NOMO-1 (cell line): ENCODE data around the gene NCSTN.

ENCODE experiments used
- DNase-seq, 2 experiments: peaks; one replicate each; lab custom pipeline; 2025; ENCODE audit not compliant: unreplicated experiment in 2 of 2; lab: John Stamatoyannopoulos, UW

NCSTN gene

DNA sequence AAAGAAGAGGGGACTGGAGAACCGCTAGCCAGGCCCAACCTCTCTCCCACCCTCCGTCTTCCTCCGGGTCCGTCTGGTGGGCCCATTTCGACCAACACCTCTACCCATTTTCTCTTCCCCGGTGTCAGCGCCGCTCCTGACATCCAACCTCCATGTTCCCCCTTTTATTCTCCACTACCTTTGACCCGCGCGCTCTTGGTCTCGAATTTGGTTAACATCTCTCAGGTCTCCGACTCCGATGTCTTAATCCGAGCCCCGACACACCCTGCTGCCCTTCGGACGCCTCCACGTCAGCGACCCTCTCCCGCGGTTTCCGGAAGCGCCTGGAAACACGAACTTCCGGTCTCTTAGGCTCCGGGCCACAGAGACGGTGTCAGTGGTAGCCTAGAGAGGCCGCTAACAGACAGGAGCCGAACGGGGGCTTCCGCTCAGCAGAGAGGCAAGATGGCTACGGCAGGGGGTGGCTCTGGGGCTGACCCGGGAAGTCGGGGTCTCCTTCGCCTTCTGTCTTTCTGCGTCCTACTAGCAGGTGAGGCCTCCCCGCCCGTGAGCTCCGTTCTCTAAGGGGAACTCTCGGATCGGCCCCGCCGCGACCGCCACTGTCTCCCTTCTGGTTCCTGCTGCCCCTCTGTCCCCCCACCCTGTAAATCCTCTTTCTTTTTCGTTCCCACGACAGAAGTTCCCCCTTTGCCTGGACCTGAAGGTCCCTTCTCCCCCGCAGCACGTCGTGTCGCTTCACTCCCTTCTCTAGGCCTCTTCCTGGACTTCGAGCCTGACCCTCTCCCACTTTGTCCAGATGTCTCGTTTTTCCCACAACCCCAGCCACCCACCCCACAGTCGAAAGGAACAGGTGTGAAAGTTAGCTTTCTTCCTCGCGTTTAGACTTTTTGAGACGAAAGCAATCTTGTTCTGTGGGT lies at the start of gene NCSTN, which contains the start of gene COPA:
NCSTN (plus strand) TSS at position 431 of the 917 bp plus-strand sequence; CDS start at position 445, 14 bp downstream.
COPA (minus strand) TSS at position 298 of the 917 bp plus-strand sequence; CDS start at position 218, 80 bp downstream.
- DNase-seq, result peak; percentile 90

- no peak for DNase-seq
These were observed 47.1 kb upstream of the NCSTN start for GRCh38 chr1:160296036-160296435.

- DNase-seq, result no peak
These were observed 43.0 kb upstream of the NCSTN start for GRCh38 chr1:160300173-160300572.

GRCh38 chr1:160307118-160307791 lies 35.9 kb upstream of the NCSTN start:
- DNase-seq, result no peak

GRCh38 chr1:160308451-160309184 lies 34.6 kb upstream of the NCSTN start:
- DNase-seq, result no peak

DNA sequence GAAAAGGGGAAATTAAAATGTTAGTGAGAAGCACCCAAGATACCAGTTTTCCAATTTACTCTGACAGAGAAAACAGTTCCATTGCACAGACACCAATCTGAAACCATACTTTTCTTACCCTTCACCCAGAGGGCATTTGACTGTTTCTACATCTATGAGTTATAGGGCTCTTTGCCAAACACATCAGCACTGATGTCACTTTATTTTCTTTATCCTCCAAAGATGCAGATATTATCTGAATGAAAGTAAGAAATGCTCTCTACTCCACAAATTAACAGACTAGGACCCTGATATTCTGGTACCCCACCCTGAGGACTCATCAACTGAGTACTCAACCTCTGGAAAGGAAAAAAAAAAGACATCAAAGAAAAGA lies 34.0 kb upstream of the NCSTN start:
- no peak for DNase-seq

DNA sequence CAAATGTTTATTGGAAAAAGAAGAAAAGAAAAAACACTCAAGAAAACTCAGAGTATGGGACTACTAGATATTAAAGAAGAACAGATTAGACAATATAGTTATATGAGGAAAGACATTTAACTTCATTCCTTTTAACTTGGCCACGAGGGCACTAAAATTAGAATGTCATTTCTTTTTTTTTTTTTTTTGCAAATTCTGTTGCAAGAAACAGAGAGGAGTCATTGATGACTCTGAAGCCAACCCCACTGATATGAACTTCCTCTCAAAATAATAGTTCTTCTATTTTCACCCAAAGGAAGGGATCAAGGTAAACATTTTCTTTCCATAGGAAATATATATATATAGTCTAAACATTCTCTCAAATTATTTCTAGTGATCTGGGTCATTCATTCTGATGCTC lies 33.6 kb upstream of the NCSTN start:
- DNase-seq, result no peak

DNA sequence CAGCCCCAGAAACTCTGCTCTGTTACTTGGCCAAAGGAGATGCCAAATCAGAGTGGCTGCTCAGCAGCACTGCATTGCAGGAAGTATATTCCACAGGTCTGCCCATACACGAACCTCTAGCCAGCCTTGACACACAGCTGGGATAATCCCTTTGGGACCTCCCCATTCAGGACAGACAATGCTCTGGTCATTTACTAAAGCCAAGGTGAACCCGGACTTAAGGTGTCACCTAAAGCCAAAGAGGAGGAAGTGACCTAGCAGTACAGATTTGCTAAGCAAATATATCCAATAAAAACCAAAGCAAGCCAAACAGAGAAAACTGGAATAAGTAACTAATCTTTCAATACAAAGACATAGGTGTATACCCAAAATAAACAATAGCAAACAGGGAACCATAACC lies 27.8 kb upstream of the NCSTN start:
- DNase-seq, result no peak

DNA sequence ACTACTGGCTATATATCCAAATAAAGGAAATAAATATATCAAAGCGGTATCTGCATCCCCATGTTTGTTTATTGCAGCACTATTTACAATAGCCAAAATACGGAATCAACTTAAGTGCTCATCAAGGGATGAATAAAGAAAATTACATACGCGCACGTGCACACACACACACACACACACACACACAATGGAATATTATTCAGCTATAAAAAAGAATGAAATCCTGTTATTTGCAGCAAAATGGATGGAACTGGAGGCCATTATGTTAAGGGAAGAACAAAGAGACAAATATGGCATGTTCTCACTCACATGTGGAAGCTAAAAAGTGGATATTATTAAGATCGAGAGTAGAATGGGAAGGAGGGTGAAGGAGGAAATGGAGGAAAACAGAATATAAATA lies 20.4 kb upstream of the NCSTN start:
- DNase-seq, result no peak

GRCh38 chr1:160325252-160325651 lies 17.9 kb upstream of the NCSTN start:
- DNase-seq, result no peak

DNA sequence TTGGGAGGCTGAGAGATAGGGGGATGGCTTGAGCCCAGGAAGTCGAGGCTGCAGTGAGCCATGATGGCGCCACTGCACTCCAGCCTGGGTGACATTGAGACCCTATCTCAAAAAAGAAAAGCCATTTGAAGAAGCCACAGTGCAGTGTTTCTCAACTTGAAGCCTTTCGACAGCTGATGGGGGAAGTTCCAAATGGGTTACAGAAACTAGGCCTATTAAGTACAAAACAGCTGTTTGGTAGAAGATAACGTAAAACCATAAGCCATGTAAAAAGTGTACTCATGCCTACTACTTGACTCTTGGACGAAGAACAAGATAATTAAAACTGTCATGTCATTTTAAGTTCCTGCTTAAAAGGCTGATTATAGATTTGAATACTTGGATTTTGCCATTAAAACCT lies 16.8 kb upstream of the NCSTN start:
- DNase-seq, result no peak

DNA sequence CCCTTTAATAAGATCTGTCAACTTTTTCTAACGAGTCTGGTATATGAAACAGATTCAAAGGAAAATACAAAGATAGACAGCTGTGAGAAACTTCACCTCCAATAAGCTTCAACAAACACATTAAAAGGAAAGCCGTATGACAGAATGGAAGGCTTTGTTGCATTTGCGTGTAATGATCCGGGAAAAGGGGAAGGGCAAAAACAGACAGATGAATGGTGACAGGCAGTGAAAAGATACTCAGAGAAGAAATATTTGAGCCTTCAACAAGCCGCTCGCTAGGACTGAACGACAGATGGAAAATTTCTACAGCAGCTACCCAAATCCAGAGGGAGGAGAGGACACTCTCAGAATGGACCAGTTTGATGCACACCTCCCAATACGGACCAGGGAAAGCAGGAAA lies 15.0 kb upstream of the NCSTN start:
- no peak for DNase-seq

- DNase-seq, result no peak
These were observed 13.1 kb upstream of the NCSTN start for GRCh38 chr1:160330119-160330518.

DNA sequence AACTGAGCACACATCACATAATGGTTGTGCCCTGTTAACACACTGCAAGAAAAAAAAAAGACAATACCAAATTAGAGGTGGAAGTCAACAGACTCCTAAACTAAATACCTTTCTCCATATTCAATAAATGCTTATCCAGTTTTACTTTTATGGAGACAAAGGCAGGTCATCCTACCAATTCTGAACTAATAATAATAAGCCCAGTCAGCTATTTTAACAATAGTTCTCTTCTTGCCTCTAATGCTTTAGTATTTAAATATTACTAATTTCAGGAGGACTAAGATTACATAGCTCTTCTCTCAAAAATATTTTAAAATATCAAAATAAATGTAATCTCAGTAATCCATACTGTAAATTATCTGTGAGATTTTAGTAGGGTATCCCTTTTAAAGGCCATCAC lies 10.7 kb upstream of the NCSTN start:
- DNase-seq, result no peak

- DNase-seq, result peak; percentile 39 to 85
These were observed 4.6 kb upstream of the NCSTN start for GRCh38 chr1:160338580-160338979.

GRCh38 chr1:160340146-160340545 lies 3.0 kb upstream of the NCSTN start:
- DNase-seq, result no peak

- DNase-seq, result no peak
These were observed 2.3 kb upstream of the NCSTN start for GRCh38 chr1:160340866-160341265.

- DNase-seq, result no peak
These were observed 657 bp upstream of the NCSTN start for GRCh38 chr1:160342526-160342925.

DNA sequence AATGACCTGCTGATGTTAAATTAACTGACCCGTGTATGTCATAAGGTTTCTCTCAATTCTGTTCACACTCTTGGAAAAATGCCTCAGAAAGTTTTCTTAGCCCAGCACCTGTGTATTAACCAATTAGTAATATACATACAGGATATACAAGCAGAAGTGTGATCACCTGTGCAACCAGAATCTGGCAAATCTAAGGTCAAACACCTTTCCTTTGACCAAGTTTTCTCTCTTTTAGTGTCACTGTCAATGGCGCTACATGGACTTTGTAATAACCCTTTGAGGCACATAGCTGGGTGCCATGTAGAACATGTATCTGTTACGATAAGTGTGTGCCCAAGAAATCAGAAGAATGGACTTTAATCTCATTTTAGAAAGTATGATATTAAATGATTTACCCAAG lies 1.1 kb downstream of the NCSTN start:
- no peak for DNase-seq

- no peak for DNase-seq
These were observed 1.8 kb downstream of the NCSTN start for GRCh38 chr1:160344936-160345335.

GRCh38 chr1:160346463-160346862 lies 3.3 kb downstream of the NCSTN start:
- peak; percentile 14 to 33 for DNase-seq
